Activated CD8-positive, alpha-beta memory T cell treated with anti-CD3 and anti-CD28 coated beads for 1 hour (primary cell): Measurements from ENCODE around the gene DAPK2.
"Not testable (repeated sequence)": the region's sequence is repeated elsewhere in the genome, so short reads cannot be mapped to it uniquely, and the experiment has no call there.

ENCODE experiments used
- DNase-seq, 2 donors: peaks; one replicate each; pipeline ENCODE4 v3.0.0-alpha.2; 2020; ENCODE audit warnings: low read depth in 1 of 2; ENCODE audit errors: extremely low read depth in 1 of 2

DAPK2 gene

GRCh38 chr15:63901912-63902670 lies 144.2 kb downstream of the DAPK2 start:
- no peak for DNase-seq

GRCh38 chr15:63900306-63900705 lies 146.0 kb downstream of the DAPK2 start:
- no peak for DNase-seq

GRCh38 chr15:63899606-63900005 lies 146.7 kb downstream of the DAPK2 start:
- not testable (repeated sequence) for DNase-seq

GRCh38 chr15:63899193-63899592 lies 147.1 kb downstream of the DAPK2 start:
- DNase-seq = no peak

DNA sequence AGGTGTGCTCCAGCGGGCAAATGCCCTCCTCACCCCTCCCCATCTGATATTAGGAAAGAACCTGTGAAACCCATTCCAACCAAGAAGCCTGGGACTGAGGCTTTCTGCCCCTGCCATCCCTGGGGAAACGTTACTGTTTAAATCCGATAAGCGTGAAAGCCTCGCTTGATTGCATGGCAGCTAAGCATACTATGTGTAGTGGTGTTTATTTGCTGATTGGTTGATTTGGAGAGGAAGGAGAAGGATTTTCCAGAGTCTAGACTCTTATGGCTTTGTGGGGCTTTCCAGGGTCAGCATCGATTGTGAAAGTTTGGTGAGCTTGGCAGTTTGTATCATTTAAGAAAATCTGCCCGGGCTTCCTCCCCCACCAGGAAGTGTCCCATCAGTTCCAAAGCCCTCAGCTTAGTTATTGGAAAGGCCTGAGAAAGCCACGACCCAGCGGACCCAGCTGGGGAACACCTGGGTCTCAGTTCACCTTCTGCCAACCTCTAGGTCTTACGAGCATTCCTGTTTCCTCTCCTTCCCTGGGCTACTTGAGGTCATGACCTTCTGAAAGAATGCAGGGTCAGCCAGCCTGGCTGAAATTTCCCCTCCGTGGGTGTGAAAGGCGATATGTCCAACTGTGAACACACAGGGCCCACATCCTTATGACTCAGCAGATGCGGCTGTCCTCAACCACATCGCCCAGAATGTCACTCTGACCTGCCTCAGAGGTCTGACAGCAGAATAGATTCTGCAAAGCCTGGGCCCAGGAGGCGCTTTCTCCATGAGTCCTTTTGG lies 149.8 kb downstream of the DAPK2 start:
- peak in 1 of 2 donors; percentile 13 for DNase-seq

GRCh38 chr15:63895787-63896218 lies 150.5 kb downstream of the DAPK2 start:
- no peak for DNase-seq

- no peak for DNase-seq
Observed at GRCh38 chr15:63895194-63895593, 151.1 kb downstream of the DAPK2 start.

- DNase-seq = no peak
Observed at GRCh38 chr15:63894662-63894949, 151.7 kb downstream of the DAPK2 start.

DNA sequence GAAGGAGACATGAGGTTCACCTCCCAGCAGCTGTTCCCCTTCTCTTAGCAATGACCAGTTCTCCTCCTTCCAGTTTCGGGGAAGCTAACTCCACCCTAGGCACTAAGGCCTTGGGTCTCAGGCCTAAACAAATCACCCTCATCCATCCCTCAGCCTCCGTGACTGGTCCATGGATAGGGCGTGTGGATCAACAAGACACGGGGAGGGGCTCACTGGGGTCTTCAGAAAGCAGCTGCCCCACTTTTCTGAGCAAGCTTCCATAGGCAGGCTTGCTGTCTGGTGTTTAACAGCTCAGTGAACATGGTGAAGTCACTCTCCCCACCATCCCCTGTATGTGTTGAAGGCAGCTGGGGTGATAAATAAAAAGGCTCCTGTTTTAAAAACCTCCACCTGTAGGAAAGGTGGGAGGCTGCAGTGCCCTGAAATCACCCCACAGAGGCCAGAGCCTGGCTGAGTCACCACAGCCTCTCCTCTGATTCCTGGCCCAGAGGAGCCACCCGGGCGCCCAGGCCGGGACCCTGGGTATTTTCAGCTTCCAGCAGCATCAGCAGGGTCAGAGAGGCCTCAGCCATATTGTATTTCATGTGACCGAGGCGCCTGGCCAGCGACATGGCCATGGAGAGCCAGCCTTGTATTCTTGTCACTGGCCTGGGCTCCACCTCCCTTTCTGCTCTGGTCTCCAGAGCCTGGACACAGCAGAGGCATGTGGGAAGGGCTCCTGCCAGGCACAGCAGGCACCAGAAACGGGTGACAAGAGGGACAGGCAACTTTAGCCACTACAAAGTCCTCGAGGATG lies 152.2 kb downstream of the DAPK2 start:
- no peak for DNase-seq

DNA sequence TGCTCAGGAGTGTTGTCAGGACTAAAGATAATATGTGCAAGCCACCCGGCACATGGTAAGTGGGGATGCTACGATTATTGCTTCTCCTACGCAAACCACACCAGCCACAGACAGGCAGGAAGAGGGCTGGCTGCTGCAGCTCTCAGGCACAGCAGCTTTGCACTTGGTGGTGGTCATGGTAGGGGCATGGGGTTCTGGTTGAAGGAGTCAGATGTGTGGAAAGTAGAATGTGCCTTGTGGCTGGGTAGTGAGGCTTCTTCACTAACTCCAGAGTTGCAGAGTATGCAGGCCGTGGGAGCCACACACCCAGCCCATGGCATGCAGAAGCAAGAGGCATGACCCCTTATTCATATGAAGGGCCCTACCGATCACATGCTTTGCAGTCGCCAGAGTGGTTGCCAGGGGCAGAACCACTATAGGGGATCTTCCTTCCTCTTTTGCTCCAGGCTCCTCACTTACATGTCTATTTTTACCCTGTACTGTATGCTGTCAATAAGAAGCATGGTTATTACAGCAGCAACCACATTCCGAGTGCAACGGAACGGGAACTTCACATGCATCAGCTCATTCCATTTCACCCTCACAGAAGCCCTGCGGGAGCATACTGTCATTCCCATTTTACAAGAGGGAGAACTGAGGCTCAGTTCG lies 153.4 kb downstream of the DAPK2 start:
- peak; percentile 51 to 53 for DNase-seq

GRCh38 chr15:63891768-63892133 lies 154.5 kb downstream of the DAPK2 start:
- DNase-seq = no peak

DNA sequence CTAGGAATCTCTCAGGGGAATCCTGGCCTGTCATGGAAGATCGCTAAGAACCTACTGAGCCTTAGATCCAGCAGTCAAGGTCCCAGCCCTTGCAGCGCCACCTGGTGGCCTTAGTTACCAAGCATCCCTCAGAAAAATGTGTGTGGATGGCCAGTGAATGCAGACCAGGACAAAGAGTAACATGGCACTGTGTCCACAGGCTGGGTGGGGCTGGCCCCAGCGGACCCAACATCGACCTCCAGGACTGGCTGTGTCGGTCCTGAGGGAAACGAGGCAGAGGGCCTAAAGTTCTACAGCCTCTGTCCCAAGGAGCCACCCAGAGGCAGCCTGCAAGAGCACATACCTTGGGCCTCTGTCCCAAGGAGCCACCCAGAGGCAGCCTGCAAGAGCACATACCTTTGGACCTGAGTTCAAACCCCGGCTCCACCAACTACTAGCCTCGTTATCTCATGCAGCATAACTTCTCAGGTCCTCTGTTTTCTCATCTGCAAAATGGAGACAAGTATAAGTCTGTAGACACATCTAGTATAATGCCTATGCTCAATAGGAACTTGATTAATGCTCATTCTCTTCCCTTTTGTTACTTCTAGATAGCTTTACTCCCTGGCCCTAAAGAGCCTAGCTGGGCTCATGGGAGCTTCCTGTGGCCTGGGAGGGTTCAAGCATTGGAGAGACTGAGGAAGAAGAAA lies 155.1 kb downstream of the DAPK2 start:
- DNase-seq = peak; percentile 19 to 57

- no peak for DNase-seq
Observed at GRCh38 chr15:63890617-63891016, 155.7 kb downstream of the DAPK2 start.

GRCh38 chr15:63889831-63890230 lies 156.5 kb downstream of the DAPK2 start:
- DNase-seq = no peak

DNA sequence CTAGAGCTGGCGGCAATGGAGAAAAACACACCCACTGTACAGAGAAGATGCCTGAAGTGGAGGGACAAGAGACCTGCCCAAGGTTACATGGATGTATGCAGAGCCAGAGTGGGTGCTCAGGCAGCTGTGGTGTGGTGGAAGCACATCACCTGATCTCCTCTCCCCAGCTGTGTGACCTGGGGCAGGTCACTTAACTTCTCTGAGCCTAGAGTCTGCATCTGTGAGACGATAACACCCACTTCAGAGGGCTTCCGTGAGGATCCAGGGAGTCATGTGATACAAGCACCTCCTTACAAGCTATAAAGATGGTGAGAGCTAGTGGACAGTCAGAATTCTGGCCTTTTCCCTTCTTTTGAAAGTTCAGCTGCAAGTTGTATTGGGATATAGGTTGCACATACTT lies 157.5 kb downstream of the DAPK2 start:
- no peak for DNase-seq

DNA sequence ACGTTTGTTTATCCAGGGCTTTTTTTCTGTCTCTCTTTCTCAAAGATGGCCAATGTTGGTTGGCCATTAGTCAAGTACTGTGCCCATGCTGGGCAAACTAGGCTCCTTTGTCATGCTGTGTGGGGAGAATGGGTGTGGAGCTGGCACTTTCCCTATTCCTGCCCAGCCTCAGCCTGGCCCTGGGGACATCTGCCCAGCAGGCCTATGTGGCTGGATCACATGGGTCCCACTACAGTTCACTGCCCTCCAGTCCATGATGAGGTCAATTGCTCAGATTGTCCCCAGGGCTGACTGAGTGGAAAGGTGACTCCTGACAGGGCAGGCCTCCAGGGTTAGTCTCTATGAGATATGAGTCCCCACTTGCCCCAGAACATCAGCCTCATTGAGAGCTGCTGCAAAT lies 158.1 kb downstream of the DAPK2 start:
- no peak for DNase-seq

GRCh38 chr15:63887630-63888029 lies 158.7 kb downstream of the DAPK2 start:
- DNase-seq = no peak

GRCh38 chr15:63884953-63885352 lies 161.3 kb downstream of the DAPK2 start:
- DNase-seq = no peak

GRCh38 chr15:63881431-63881830 lies 164.9 kb downstream of the DAPK2 start:
- no peak for DNase-seq

DNA sequence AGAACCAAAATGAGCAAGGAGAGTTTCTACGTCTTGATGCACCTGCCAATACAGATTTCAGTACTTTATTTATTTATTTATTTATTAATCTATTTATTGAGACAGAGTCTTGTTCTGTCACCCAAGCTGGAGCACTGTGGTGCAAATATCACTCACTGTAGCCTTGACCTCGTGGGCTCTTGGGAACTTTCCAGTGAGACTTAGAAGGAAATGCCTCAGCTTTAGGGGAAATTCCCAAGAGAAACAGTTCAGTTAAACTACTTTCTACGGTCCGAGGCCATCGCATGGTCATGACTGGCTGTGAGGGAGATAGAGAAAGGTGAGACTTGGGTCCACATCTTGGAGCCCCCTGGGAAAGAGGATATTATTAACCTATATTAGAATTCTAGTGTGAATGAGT lies 165.5 kb downstream of the DAPK2 start:
- DNase-seq = no peak

DNA sequence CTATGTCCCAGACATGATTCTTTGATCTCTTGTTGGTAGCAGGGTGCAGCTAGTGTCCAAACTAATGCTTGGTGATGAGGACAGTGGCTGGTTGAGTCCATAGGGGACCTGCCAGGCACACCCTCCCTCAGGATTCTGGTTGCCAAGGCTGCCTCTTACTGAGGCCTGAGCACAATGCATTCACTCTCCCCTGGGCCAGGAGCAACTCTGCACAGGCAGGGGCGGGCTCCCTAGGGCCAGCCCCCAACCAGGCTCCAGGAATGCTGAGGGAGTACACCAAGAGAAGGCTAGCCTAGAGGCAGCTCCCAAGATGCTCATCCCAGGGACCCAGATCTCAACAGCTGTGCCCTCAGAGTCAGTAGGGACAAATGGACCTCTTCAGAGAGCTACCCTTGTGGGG lies 166.3 kb downstream of the DAPK2 start:
- no peak for DNase-seq
